ENCODE data around the gene CFAP61. TPM values are rescaled to one million over a fixed set of nuclear protein-coding genes. Genes with fewer than 3 reads are reported as not detected.
"Not testable (repeated sequence)": the region's sequence is repeated elsewhere in the genome, so short reads cannot be mapped to it uniquely, and the experiment has no call there.

The CFAP61 gene
- polyA plus RNA-seq, 1 donor from 2014 or later = not detected

DNA sequence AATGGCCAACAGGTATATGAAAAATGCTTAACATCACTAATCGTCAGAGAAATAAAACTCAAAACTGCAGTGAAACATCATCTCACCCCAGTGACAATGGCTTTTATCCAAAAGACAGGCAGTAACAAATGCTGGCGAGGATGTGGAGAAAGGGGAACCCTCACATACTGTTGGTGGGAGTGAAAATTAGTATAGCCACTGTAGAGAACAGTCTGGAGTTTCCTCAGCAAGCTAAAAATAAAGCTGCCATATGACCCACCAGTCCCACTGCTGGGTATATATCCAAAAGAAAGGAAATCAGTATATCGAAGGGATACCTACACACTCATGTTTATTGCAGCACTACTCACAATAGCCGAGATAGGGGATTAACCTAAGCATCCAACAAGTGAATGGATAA lies 292.1 kb downstream of the CFAP61 start:
- H3K4me1 Mint-ChIP-seq = no peaks in the 10 kb centered on the region
- peaks cover 6% of the 10 kb centered on the region for H3K36me3 Mint-ChIP-seq
- peaks cover 0 to 12% (median 12%) of the 10 kb centered on the region in 3 donors for H3K9me3 Mint-ChIP-seq
- H3K27ac Mint-ChIP-seq = no peak overlapping the region
- no peak overlapping the region for H3K4me3 Mint-ChIP-seq
- peaks cover 17% of the 10 kb centered on the region for H3K27me3 Mint-ChIP-seq

DNA sequence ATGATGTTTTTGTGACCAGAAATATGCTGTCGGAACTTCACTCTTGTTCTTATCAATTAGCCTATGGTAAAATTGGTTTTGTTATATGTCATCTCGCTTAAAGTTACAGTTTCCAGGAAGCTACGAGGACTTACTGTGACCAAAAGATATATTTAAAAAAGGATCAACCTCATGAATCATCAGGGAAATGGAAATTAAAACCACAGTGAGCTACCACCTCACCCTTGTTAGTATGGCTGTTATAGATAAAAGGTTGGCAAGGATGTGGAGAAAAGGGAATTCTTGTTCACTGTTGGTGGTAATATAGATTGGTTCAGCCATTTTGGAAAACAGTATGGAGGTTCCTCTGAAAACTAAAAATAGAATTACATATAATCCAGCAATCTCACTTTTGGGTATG lies 301.2 kb downstream of the CFAP61 start:
- Mint-ChIP-seq H3K27me3 (peaks cover 4% of the 10 kb centered on the region), H3K36me3 (no peaks in the 10 kb centered on the region), H3K9me3 (no peaks in the 10 kb centered on the region), H3K4me3 (no peak overlapping the region), H3K27ac (no peak overlapping the region), H3K4me1 (peaks cover 0 to 1% (median 0%) of the 10 kb centered on the region in 3 donors)

GRCh38 chr20:20355503-20355902 lies 303.2 kb downstream of the CFAP61 start:
- H3K27ac Mint-ChIP-seq, H3K4me1 Mint-ChIP-seq, H3K36me3 Mint-ChIP-seq, H3K4me3 Mint-ChIP-seq, H3K27me3 Mint-ChIP-seq, H3K9me3 Mint-ChIP-seq: not testable (repeated sequence)

DNA sequence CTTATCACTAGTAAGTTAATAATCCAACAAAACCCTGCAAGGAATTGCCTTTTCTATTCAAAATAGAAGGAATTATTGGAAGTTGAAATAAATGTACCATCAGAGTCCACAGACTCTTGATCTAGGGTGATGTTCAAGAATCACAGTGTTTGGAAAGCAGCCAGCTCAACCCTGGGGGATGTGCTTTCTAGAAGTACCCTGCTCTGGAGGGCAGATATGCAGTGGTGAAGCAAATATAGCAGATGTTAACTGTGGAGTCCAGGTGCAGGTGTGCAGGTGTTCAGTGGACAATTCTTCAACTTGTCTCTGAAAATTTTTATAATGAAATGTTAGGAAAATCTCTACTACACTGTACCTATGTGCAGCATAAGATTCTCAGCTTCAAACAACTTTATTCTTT lies 306.5 kb downstream of the CFAP61 start:
- H3K4me1 Mint-ChIP-seq = peaks cover 7 to 13% (median 9%) of the 10 kb centered on the region in 3 donors
- no peaks in the 10 kb centered on the region for H3K9me3 Mint-ChIP-seq
- H3K27me3 Mint-ChIP-seq = peaks cover 27% of the 10 kb centered on the region
- H3K36me3 Mint-ChIP-seq = no peaks in the 10 kb centered on the region
- H3K4me3 Mint-ChIP-seq = no peak overlapping the region
- H3K27ac Mint-ChIP-seq = no peak overlapping the region

GRCh38 chr20:20359628-20360027 lies 307.3 kb downstream of the CFAP61 start:
- peaks cover 7 to 13% (median 11%) of the 10 kb centered on the region in 3 donors for H3K4me1 Mint-ChIP-seq
- no peak overlapping the region for H3K27ac Mint-ChIP-seq
- no peak overlapping the region for H3K4me3 Mint-ChIP-seq
- no peaks in the 10 kb centered on the region for H3K9me3 Mint-ChIP-seq
- H3K36me3 Mint-ChIP-seq = no peaks in the 10 kb centered on the region
- peaks cover 31% of the 10 kb centered on the region for H3K27me3 Mint-ChIP-seq

- peak overlapping the region in 1 of 3 donors; percentile 13 for H3K27ac Mint-ChIP-seq
- peak overlapping the region in 1 of 4 donors; percentile 79 for H3K4me3 Mint-ChIP-seq
Observed at GRCh38 chr20:20360464-20360863, 308.1 kb downstream of the CFAP61 start.

DNA sequence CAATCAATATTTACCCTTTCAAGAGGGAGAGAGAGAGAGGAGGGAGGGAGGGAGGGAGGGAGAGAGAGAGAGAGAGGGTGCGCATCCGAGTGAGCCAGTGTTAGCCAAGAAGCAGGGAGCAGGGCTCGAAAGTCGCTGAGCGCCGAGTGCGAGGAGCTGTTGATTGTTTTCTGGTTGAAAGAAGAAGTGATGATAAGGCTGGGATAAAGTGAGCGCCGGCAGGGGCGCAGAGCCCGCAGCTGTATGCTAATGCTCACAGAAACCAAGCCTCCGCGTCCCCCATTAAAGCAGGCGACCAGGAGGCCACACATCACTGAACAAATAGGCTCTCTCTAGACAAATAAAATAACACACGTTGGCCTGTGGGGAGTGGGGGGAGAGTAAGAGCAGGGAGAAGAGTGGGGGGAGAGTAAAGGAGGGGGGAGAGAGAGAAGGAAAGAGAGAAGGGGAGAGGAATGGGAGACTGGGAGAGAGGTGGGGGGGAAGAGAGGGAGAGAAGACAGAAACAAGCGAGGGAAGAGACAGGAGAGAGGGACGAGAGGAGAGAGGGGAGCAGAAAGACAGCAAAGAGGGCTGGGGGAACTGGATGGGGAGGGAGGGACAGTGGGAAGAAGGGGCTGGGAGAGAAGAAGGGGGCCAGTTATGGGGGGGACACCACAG lies 310.6 kb downstream of the CFAP61 start:
- Mint-ChIP-seq H3K9me3 (peaks cover 0 to 2% (median 0%) of the 10 kb centered on the region in 3 donors), H3K36me3 (peaks cover 2% of the 10 kb centered on the region), H3K4me3 (peak overlapping the region in 1 of 4 donors; percentile 83), H3K27me3 (peaks cover 55% of the 10 kb centered on the region), H3K4me1 (peaks cover 9 to 20% (median 13%) of the 10 kb centered on the region in 3 donors), H3K27ac (no peak overlapping the region)

More at GRCh38 chr20:20360464-20360863, 308.1 kb downstream of the CFAP61 start:
- peaks cover 9 to 15% (median 11%) of the 10 kb centered on the region in 3 donors for H3K4me1 Mint-ChIP-seq
- no peaks in the 10 kb centered on the region for H3K9me3 Mint-ChIP-seq
- peaks cover 39% of the 10 kb centered on the region for H3K27me3 Mint-ChIP-seq
- H3K36me3 Mint-ChIP-seq = no peaks in the 10 kb centered on the region

DNA sequence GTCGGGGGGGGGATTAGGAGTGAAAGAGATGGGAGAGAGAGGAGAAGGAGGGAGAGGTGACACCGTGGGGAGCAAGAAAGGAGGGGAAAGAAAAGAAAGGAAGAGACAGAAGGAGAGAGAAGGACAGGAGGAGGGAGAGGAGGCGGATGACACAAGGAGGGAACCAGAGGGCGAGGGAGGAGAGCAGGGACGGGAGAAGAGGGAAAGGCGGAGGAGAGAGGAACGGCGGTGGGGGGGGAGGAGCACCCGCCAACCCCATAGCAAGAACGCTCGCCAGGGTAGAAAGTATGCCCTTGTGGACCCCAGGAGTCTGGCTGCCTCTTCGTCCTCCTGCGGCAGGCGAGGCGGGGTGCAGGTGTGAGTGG lies 311.1 kb downstream of the CFAP61 start:
- H3K4me3 Mint-ChIP-seq = peak overlapping the region in 1 of 4 donors; percentile 16
- peaks cover 2% of the 10 kb centered on the region for H3K36me3 Mint-ChIP-seq
- peaks cover 0 to 2% (median 0%) of the 10 kb centered on the region in 3 donors for H3K9me3 Mint-ChIP-seq
- H3K27ac Mint-ChIP-seq = peak overlapping the region in 1 of 3 donors; percentile 88
- H3K27me3 Mint-ChIP-seq = peaks cover 55% of the 10 kb centered on the region
- peaks cover 9 to 20% (median 13%) of the 10 kb centered on the region in 3 donors for H3K4me1 Mint-ChIP-seq

DNA sequence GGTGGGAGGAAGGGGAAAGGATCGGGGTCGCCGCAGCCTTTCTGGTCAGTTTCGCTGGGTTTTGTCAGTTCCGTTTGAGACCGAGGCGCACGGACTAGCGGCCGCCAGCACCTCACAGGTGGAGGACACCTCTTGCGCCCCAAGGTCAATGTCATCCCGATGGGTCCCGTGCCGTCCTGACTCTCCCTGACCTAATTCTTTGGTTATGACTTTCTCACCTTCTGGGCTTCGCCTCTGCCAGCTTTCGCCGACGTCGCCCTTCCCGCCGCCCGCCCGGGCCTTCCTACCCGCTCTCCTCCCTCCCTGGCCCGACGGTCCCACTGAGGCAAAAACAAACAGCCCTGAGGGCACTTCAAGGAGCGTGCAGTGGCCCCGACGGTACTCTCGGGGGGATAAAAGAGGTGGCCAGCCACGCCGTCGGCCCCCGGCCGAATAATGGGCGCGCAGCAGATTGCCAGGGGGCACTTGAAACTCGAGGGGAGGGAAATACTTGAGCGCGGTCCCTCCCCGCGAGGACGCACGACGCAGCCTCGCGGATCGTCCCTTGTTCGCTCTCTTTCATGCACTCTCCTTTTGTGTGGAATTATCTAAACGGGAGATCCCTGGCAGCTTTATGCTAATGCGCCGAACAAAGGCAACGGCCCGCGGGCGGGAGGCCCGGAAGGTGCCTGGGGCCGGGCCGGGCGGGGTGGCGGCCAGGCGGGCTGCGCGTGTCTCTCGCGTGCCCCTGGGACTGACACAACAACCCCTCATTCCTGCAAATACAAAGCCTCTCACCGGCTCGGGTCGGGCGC lies 311.7 kb downstream of the CFAP61 start:
- H3K4me3 Mint-ChIP-seq = peak overlapping the region in 3 of 4 donors; percentile 16 to 57 (median 40)
- H3K36me3 Mint-ChIP-seq = peaks cover 2% of the 10 kb centered on the region
- peaks cover 8 to 20% (median 13%) of the 10 kb centered on the region in 3 donors for H3K4me1 Mint-ChIP-seq
- H3K9me3 Mint-ChIP-seq = peaks cover 0 to 2% (median 0%) of the 10 kb centered on the region in 3 donors
- peaks cover 55% of the 10 kb centered on the region for H3K27me3 Mint-ChIP-seq
- peak overlapping the region; percentile 25 to 88 (median 27) for H3K27ac Mint-ChIP-seq

DNA sequence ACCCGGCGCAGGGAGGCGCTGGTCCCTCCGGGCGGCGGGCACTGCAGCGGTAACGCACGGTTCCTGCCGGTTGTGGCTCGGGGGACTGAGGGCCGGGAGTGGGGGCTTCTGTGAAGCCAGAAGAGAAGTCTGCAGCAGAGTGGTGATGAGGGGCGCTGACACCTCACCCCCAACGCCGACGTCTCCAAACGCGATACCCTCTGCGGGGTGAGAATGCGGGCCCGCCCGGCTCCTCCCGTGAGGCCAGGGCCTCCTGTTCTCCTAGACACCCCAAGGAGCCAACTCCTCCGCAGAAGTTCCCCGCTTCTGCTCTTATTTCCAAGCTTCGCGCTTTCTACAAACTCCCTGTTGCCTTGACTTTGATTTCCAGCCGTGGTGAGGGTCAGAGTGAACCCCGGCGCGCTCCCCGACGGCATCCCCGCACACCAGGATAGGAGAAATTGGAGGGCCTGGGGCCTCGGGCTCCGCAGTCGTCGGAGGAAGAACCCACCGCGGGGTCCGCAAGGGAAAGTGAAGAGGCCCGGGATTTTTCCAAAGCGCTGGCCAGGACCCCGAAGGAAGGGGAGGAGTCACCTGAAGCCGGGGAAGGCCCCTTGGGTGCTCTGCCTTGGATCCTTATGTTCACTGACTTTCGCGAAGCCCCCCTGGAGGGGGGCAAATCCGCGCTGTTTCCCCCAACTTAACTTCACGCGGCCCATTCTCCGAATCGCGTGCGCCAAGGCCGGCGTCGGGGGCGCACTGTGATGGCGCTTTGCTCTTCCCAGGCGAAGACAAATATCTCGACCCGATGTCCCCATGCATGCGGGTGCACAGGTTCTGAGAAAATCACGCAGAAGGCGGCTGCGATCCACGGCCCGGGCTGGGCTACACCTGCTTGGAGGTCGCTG lies 312.5 kb downstream of the CFAP61 start:
- Mint-ChIP-seq H3K36me3 (peaks cover 2% of the 10 kb centered on the region), H3K9me3 (peaks cover 0 to 2% (median 0%) of the 10 kb centered on the region in 3 donors), H3K4me1 (peaks cover 7 to 21% (median 15%) of the 10 kb centered on the region in 3 donors), H3K27ac (peak overlapping the region; percentile 33 to 86 (median 64)), H3K4me3 (peak overlapping the region in 2 of 4 donors; percentile 41 to 62), H3K27me3 (peaks cover 59% of the 10 kb centered on the region)

- H3K4me1 Mint-ChIP-seq = peaks cover 6 to 22% (median 12%) of the 10 kb centered on the region in 3 donors
- H3K27me3 Mint-ChIP-seq = peaks cover 62% of the 10 kb centered on the region
- peak overlapping the region; percentile 33 to 86 (median 64) for H3K27ac Mint-ChIP-seq
- H3K9me3 Mint-ChIP-seq = peaks cover 0 to 2% (median 0%) of the 10 kb centered on the region in 3 donors
- H3K4me3 Mint-ChIP-seq = peak overlapping the region in 3 of 4 donors; percentile 60 to 74 (median 62)
- peaks cover 2% of the 10 kb centered on the region for H3K36me3 Mint-ChIP-seq
Observed at GRCh38 chr20:20365480-20366161, 313.3 kb downstream of the CFAP61 start.

- Mint-ChIP-seq H3K9me3 (peaks cover 0 to 2% (median 0%) of the 10 kb centered on the region in 3 donors), H3K36me3 (peaks cover 2% of the 10 kb centered on the region), H3K4me1 (peaks cover 6 to 17% (median 10%) of the 10 kb centered on the region in 3 donors), H3K4me3 (peak overlapping the region; percentile 39 to 77 (median 44)), H3K27ac (peak overlapping the region in 2 of 3 donors; percentile 45 to 63), H3K27me3 (peaks cover 60% of the 10 kb centered on the region)
Observed at GRCh38 chr20:20366551-20366875, 314.2 kb downstream of the CFAP61 start.

DNA sequence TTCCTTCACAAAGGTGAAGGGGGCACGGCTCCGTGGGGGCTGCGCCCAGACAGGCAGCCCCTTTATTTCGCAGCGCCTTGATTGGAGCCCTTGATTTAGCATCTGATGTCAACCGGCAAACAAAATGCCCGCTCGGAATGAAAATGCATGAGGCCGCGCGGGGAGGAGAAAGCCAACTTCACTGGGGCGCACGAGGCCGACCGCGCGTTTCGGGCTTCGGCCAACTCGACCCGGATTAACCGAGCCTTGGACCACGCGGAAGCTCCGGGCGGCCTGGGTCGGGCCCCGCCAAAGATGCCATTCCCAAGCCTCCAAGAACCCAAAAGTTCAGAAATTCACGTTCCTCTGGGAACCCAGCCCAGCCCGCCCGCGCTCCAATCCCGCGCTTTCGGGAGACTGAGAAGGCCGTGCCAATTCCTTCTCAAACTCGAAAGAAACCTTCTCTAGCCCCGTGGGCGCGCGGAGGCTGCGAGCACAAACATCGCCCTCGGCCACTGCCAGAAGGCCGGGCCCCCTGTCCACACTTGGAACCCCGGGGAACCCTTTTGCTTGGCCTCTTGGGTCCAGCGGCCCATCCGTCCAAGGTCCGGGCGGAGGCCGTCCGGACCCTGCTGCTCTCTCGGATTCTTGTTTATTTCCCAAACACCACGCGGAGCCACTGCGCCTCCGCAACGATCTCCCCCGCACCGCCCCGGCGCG lies 314.7 kb downstream of the CFAP61 start:
- Mint-ChIP-seq H3K9me3 (peaks cover 0 to 2% (median 0%) of the 10 kb centered on the region in 3 donors), H3K27me3 (peaks cover 61% of the 10 kb centered on the region), H3K4me1 (peaks cover 6 to 17% (median 10%) of the 10 kb centered on the region in 3 donors), H3K4me3 (peak overlapping the region; percentile 41 to 92 (median 72)), H3K36me3 (peaks cover 2% of the 10 kb centered on the region), H3K27ac (peak overlapping the region in 2 of 3 donors; percentile 45 to 74)

Data from IgD-negative memory B cell (primary cell).